Measurements from ENCODE around the gene POLL. TPM values are rescaled to one million over a fixed set of nuclear protein-coding genes. Genes with fewer than 3 reads are reported as not detected.

The POLL gene
- polyA plus RNA-seq, 2 of the 4 experiments (the other 2 are of a cell fraction): 13.3 to 16.7 TPM

GRCh38 chr10:101615525-101616116, 27.6 kb upstream of the POLL start:
- Histone ChIP-seq H3K4me1 (no peaks in the 10 kb centered on the region), H3K27ac (no peak overlapping the region), H3K4me3 (no peak overlapping the region), H3K4me2 (no peak overlapping the region), H3K9me3 (no peaks in the 10 kb centered on the region)
- ATAC-seq (no peak), DNase-seq (ENCODE audit: low read depth in 1 of 2, low spot score in 1 of 2) (no peak), FAIRE-seq (no peak)
- POLR2A ChIA-PET: no interaction called here
- CTCF ChIA-PET: interaction anchor here (1.3 to 4.5 kb wide), 2 partner anchors 13 to 47 kb away, joined by 3 to 19 read pairs; no protein-coding TSS in a partner anchor
- WGBS (ENCODE audit: missing lambda C conversion rate): 81% methylated on average over 4 of the region's 5 CpGs
- TF ChIP-seq MYC (IDR thresholded peaks at IDR 0.05; ENCODE audit: borderline replicate concordance, low read length) (no peak), SMC3 (IDR thresholded peaks at IDR 0.05) (no peak), MAZ (IDR thresholded peaks at IDR 0.05; ENCODE audit: borderline replicate concordance, low read depth, low read length) (no peak), HOXB13 (CRISPR knock-in tag; IDR thresholded peaks at IDR 0.05; ENCODE audit: low read depth) (no peak), KDM1A (IDR thresholded peaks at IDR 0.05; ENCODE audit: low read depth) (no peak), JUNB (IDR thresholded peaks at IDR 0.05) (no peak), RARB (CRISPR knock-in tag; IDR thresholded peaks at IDR 0.05) (no peak), E2F6 (IDR thresholded peaks at IDR 0.05; ENCODE audit: borderline replicate concordance, low read depth) (no peak)

- DNase-seq (ENCODE audit: low read depth in 1 of 2, low spot score in 1 of 2): no peak
- TF ChIP-seq MAZ (IDR thresholded peaks at IDR 0.05; ENCODE audit: borderline replicate concordance, low read depth, low read length): no peak
- TF ChIP-seq HMGXB4 (CRISPR knock-in tag; IDR thresholded peaks at IDR 0.05; ENCODE audit: borderline replicate concordance): no peak
- no peak for TF ChIP-seq TP53 (CRISPR knock-in tag; IDR thresholded peaks at IDR 0.05)
- no peak for TF ChIP-seq NR3C1 (IDR thresholded peaks at IDR 0.05)
- peak; percentile 51 for TF ChIP-seq MAFK (IDR thresholded peaks at IDR 0.05; ENCODE audit: partially characterized antibody)
- TF ChIP-seq HES2 (IDR thresholded peaks at IDR 0.05): no peak
- no peak for TF ChIP-seq E2F6 (IDR thresholded peaks at IDR 0.05; ENCODE audit: borderline replicate concordance, low read depth)
- no peak for TF ChIP-seq EHF (CRISPR knock-in tag; IDR thresholded peaks at IDR 0.05)
Measured at GRCh38 chr10:101614663-101615524, 26.8 kb upstream of the POLL start.

GRCh38 chr10:101613646-101614045, 25.6 kb upstream of the POLL start:
- WGBS (ENCODE audit: missing lambda C conversion rate): 83% methylated on average over 2 of the region's 3 CpGs
- ChIA-PET CTCF (interaction anchor here (2.7 kb wide), 1 partner anchor 11 kb away, joined by 11 read pairs; no protein-coding TSS in a partner anchor), POLR2A (no interaction called here)
- no peak overlapping the region for H3K4me3 ChIP-seq
- TF ChIP-seq BHLHE40 (IDR thresholded peaks at IDR 0.05; ENCODE audit: low read depth, low read length) (no peak), HEYL (CRISPR knock-in tag; IDR thresholded peaks at IDR 0.05) (no peak), TFCP2L1 (CRISPR knock-in tag; IDR thresholded peaks at IDR 0.05) (no peak), JUN (IDR thresholded peaks at IDR 0.05) (no peak), SMC3 (IDR thresholded peaks at IDR 0.05) (no peak), RCOR1 (IDR thresholded peaks at IDR 0.05; ENCODE audit: low read depth, low read length) (no peak)
- no peak for DNase-seq (ENCODE audit: low read depth in 1 of 2, low spot score in 1 of 2)
- H3K4me1 ChIP-seq: no peaks in the 10 kb centered on the region
- no peak for FAIRE-seq
- ATAC-seq: no peak
- no peaks in the 10 kb centered on the region for H3K9me3 ChIP-seq
- no peak overlapping the region for H3K4me2 ChIP-seq
- H3K27ac ChIP-seq: no peak overlapping the region

More at GRCh38 chr10:101614663-101615524, 26.8 kb upstream of the POLL start:
- Histone ChIP-seq H3K4me2 (no peak overlapping the region), H3K4me3 (no peak overlapping the region), H3K27ac (no peak overlapping the region), H3K9me3 (no peaks in the 10 kb centered on the region), H3K4me1 (no peaks in the 10 kb centered on the region)
- ChIA-PET POLR2A (interaction anchor here (0.6 kb wide), 1 partner anchor 802 kb away, joined by 3 read pairs; no protein-coding TSS in a partner anchor), CTCF (interaction anchor here (1.2 to 4.5 kb wide), 3 partner anchors 12 to 48 kb away, joined by 3 to 19 read pairs (median 3); no protein-coding TSS in a partner anchor)
- 75% methylated on average over 13 of the region's 13 CpGs for WGBS (ENCODE audit: missing lambda C conversion rate)
- FAIRE-seq (no peak), ATAC-seq (no peak)
